Esophagus muscularis mucosa (tissue), 4 donors: Measurements from ENCODE around the gene ZNF749. TPM values are rescaled to one million over a fixed set of nuclear protein-coding genes. Genes with fewer than 3 reads are reported as not detected.

Experiments used
- DNase-seq: peaks from one replicate; pipeline ENCODE4 v3.0.0-alpha.2; 2017; ENCODE audit errors: extremely low spot score
- H3K27ac ChIP-seq, 4 donors: fragments of 200-600 bp; sonication (generic); replicated peaks in 1 of 4; 1 replicate in 3 of 4; 2 replicates in 1 of 4; pipeline ENCODE4 v1.5.1; 2016 to 2019; ENCODE audit warnings: mild to moderate bottlenecking in 1 of 4
- H3K27me3 ChIP-seq, 4 donors: fragments of 200-600 bp; sonication (generic); one replicate each; pipeline versions ENCODE4 v1.5.1 to v1.6.0; 2016 to 2019
- H3K36me3 ChIP-seq, 4 donors: fragments of 200-600 bp; sonication (generic); one replicate each; pipeline ENCODE4 v1.5.1; 2016 to 2019
- H3K4me1 ChIP-seq, 4 donors: fragments of 200-600 bp; sonication (generic); one replicate each; pipeline ENCODE4 v1.5.1; 2016 to 2019
- H3K4me3 ChIP-seq, 4 donors: fragments of 200-600 bp; sonication (generic); 1 replicate in 2 of 4; 2 replicates in 2 of 4; pipeline ENCODE4 v1.5.1; 2016 to 2019; ENCODE audit warnings: mild to moderate bottlenecking in 4 of 4, moderate library complexity in 1 of 4
- H3K9me3 ChIP-seq, 4 donors: fragments of 200-600 bp; sonication (generic); 1 replicate in 3 of 4; 2 replicates in 1 of 4; pipeline ENCODE4 v1.5.1; 2016 to 2019
- EP300 ChIP-seq: sonication (generic); formaldehyde crosslinking; IDR thresholded peaks from one replicate; pipeline ENCODE4 v1.6.1; 2017; ENCODE audit warnings: antibody characterized with exemption
- POLR2A ChIP-seq: fragments of 450-650 bp; IDR thresholded peaks from one replicate; pipeline ENCODE4 v1.6.1; 2017; ENCODE audit warnings: antibody characterized with exemption, moderate library complexity, mild to moderate bottlenecking, low read depth
- POLR2AphosphoS5 ChIP-seq, 2 donors: sonication (generic); formaldehyde crosslinking; IDR thresholded peaks; one replicate each; pipeline ENCODE4 v1.6.1; 2017; ENCODE audit warnings: antibody characterized with exemption in 2 of 2
- WGBS: methylation state at CpG from one replicate; pipeline ENCODE4 v1.1.5; 2018; 5-methylcytosine and 5-hydroxymethylcytosine counted together
- intact Hi-C: fragments of 100-400 bp; cut with DNase I; formaldehyde crosslinking; loops from one replicate; pipeline ENCODE4 v1.15.1; 2023
- total RNA-seq, 4 donors: library from RNA; depleted of rRNA; stranded (reverse); fragments of >200 nt; gene quantifications; one replicate each; pipeline versions ENCODE4 v1.1.0 to v1.2.1, GENCODE V29; 2016
- TF ChIP-seq, protein P1 (sequence below), 3 experiments: fragments of 200-600 bp in 2 of 3; fragments of 450-650 bp in 1 of 3; sonication (generic) in 2 of 3; IDR thresholded peaks; one replicate each; pipeline ENCODE4 v1.5.1; 2017 to 2019; ENCODE audit warnings: antibody characterized with exemption in 3 of 3, mild to moderate bottlenecking in 2 of 3, moderate library complexity in 1 of 3

Gene ZNF749
- total RNA-seq, 4 donors from 2014 or later = 2.5 to 6.4 (median 4.6) TPM

GRCh38 chr19:57437931-57438330 lies 2.8 kb downstream of the ZNF749 start:
- WGBS = 63% methylated on average over 4 of the region's 4 CpGs

DNA sequence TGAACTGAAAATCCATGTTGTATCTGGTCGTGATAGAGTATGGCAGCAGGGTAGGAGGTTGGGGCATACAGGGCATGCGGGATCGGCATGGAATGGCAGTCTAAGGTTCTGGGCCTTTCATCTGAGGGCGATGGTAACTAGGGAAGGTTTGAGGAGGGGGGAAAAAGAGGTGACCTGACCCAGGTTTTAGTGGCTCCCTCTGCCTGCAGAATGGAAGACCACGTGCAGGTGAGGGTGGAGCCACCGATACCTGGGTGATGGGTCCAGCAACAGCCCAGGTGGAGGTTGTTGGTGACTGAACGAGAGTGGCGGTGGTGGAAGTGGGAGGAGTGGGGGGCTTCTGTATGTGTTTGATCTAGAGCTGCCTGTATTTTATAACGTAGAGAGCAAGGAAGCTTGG lies 3.8 kb downstream of the ZNF749 start:
- Histone ChIP-seq H3K4me3 (no peak overlapping the region), H3K4me1 (peaks cover 16 to 25% (median 22%) of the 10 kb centered on the region in 4 donors), H3K27me3 (no peaks in the 10 kb centered on the region), H3K27ac (no peak overlapping the region), H3K36me3 (peaks cover 6 to 36% (median 28%) of the 10 kb centered on the region in 4 donors), H3K9me3 (peaks cover 0 to 21% (median 11%) of the 10 kb centered on the region in 4 donors)
- WGBS = 96% methylated on average over 9 of the region's 9 CpGs
- no peak for DNase-seq
- intact Hi-C loops = no loop called here
- TF ChIP-seq, protein P1, sequence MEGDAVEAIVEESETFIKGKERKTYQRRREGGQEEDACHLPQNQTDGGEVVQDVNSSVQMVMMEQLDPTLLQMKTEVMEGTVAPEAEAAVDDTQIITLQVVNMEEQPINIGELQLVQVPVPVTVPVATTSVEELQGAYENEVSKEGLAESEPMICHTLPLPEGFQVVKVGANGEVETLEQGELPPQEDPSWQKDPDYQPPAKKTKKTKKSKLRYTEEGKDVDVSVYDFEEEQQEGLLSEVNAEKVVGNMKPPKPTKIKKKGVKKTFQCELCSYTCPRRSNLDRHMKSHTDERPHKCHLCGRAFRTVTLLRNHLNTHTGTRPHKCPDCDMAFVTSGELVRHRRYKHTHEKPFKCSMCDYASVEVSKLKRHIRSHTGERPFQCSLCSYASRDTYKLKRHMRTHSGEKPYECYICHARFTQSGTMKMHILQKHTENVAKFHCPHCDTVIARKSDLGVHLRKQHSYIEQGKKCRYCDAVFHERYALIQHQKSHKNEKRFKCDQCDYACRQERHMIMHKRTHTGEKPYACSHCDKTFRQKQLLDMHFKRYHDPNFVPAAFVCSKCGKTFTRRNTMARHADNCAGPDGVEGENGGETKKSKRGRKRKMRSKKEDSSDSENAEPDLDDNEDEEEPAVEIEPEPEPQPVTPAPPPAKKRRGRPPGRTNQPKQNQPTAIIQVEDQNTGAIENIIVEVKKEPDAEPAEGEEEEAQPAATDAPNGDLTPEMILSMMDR (IDR thresholded peaks at IDR 0.05) = no peak
- TF ChIP-seq POLR2AphosphoS5 (IDR thresholded peaks at IDR 0.05) (no peak), EP300 (no peak), POLR2A (no peak)

More at GRCh38 chr19:57437931-57438330, 2.8 kb downstream of the ZNF749 start:
- no peak for DNase-seq
- H3K27ac ChIP-seq = no peak overlapping the region
- peaks cover 0 to 26% (median 18%) of the 10 kb centered on the region in 4 donors for H3K36me3 ChIP-seq
- H3K4me3 ChIP-seq = no peak overlapping the region
- intact Hi-C loops = no loop called here
- peaks cover 0 to 21% (median 5%) of the 10 kb centered on the region in 4 donors for H3K9me3 ChIP-seq
- H3K4me1 ChIP-seq = peaks cover 16 to 25% (median 22%) of the 10 kb centered on the region in 4 donors
- TF ChIP-seq, protein P1 (IDR thresholded peaks at IDR 0.05) = no peak
- TF ChIP-seq POLR2AphosphoS5 (IDR thresholded peaks at IDR 0.05) (no peak), POLR2A (no peak)
- H3K27me3 ChIP-seq = no peaks in the 10 kb centered on the region

GRCh38 chr19:57441979-57442752 lies 7.0 kb downstream of the ZNF749 start:
- intact Hi-C loops = no loop called here
- Histone ChIP-seq H3K27ac (no peak overlapping the region), H3K27me3 (no peaks in the 10 kb centered on the region), H3K9me3 (peaks cover 0 to 51% (median 28%) of the 10 kb centered on the region in 4 donors), H3K36me3 (peaks cover 16 to 54% (median 42%) of the 10 kb centered on the region in 4 donors), H3K4me3 (no peak overlapping the region), H3K4me1 (no peaks in the 10 kb centered on the region)
- TF ChIP-seq EP300 = no peak
- no peak for TF ChIP-seq POLR2A
- TF ChIP-seq, protein P1 (IDR thresholded peaks at IDR 0.05) = no peak
- no peak for TF ChIP-seq POLR2AphosphoS5 (IDR thresholded peaks at IDR 0.05)
- DNase-seq = no peak
- 91% methylated on average over 7 of the region's 7 CpGs for WGBS

- no peaks in the 10 kb centered on the region for H3K27me3 ChIP-seq
- TF ChIP-seq POLR2A (no peak), POLR2AphosphoS5 (IDR thresholded peaks at IDR 0.05) (no peak), EP300 (no peak)
- TF ChIP-seq, protein P1 (IDR thresholded peaks at IDR 0.05) = no peak
- WGBS = 89% methylated on average over 5 of the region's 5 CpGs
- peaks cover 0 to 60% (median 31%) of the 10 kb centered on the region in 4 donors for H3K9me3 ChIP-seq
- intact Hi-C loops = no loop called here
- no peak overlapping the region for H3K27ac ChIP-seq
- peaks cover 16 to 49% (median 36%) of the 10 kb centered on the region in 4 donors for H3K36me3 ChIP-seq
- no peak for DNase-seq
- H3K4me3 ChIP-seq = no peak overlapping the region
- H3K4me1 ChIP-seq = no peaks in the 10 kb centered on the region
Measured at GRCh38 chr19:57443121-57443696, 8.1 kb downstream of the ZNF749 start.
